ENCODE data around the gene CYP24A1. TPM values are rescaled to one million over a fixed set of nuclear protein-coding genes. Genes with fewer than 3 reads are reported as not detected.

CYP24A1 gene
- not detected for total RNA-seq

DNA sequence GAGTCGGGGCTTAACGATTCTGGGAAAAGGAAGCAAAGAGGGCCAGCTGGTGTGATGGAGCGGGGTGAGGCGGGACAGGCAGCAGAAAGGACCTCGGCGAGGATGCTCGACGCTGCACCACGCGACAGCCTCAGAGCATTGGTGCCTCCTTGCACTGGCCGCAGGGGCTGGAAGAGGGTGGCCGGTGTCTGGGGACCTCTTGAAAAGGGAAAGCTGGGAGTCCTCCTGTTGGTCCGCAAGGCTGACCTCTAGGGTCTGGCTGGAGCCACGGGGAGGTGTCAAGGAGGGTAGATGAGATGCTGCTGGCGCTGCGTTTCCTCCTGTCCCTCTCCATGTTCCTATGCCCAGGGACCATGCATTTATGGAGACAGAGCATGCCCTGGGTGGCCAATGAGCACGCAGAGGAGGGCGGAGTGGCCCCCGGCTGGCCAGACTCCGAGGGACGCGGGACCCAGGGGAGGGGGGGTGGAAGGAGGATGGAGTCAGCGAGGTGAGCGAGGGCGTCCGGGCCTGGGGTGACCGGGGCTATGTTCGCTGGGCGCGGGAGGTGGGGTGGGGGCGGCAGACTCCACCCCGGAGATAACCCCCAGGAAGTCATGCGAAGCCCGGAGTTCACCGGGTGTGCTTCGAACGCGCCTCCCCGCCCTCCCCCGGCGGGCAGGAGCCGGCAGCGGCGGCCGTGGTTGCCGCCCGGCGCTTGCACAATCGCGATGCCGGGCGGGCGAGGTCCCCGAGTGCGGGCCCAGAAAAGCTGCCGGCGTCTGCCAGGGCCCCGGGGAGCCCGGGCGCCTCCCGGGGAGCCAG is at the start of gene CYP24A1:
Gene CYP24A1 (minus strand): TSS at position 334 of the 804 bp plus-strand sequence. CDS start 407 bp downstream, outside the sequence.
- H3K4me1 ChIP-seq: peaks cover 18% of the 10 kb centered on the region
- ATAC-seq (no peak), DNase-seq (no peak)
- intact Hi-C loops (cut with DNase I): no loop called here
- H3K4me3 ChIP-seq: no peak within 1 kb of the TSS
- H3K27me3 ChIP-seq: peaks cover 0 to 31% of the 10 kb centered on the region in 2 donors
- no peaks in the 10 kb centered on the region for H3K9me3 ChIP-seq
- H3K36me3 ChIP-seq (replicated peaks in 1 of 2; ENCODE audit: insufficient read depth in 1 of 2, low read depth in 2 of 2): no peaks in the 10 kb centered on the region
- TF ChIP-seq, protein P1, sequence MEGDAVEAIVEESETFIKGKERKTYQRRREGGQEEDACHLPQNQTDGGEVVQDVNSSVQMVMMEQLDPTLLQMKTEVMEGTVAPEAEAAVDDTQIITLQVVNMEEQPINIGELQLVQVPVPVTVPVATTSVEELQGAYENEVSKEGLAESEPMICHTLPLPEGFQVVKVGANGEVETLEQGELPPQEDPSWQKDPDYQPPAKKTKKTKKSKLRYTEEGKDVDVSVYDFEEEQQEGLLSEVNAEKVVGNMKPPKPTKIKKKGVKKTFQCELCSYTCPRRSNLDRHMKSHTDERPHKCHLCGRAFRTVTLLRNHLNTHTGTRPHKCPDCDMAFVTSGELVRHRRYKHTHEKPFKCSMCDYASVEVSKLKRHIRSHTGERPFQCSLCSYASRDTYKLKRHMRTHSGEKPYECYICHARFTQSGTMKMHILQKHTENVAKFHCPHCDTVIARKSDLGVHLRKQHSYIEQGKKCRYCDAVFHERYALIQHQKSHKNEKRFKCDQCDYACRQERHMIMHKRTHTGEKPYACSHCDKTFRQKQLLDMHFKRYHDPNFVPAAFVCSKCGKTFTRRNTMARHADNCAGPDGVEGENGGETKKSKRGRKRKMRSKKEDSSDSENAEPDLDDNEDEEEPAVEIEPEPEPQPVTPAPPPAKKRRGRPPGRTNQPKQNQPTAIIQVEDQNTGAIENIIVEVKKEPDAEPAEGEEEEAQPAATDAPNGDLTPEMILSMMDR (IDR thresholded peaks at IDR 0.05): no peak
- no peak for TF ChIP-seq POLR2A (IDR thresholded peaks at IDR 0.05)
- no peak within 1 kb of the TSS for H3K27ac ChIP-seq
- WGBS, 2 donors: 1 to 2% methylated on average over 46 to 51 of the region's 61 CpGs

DNA sequence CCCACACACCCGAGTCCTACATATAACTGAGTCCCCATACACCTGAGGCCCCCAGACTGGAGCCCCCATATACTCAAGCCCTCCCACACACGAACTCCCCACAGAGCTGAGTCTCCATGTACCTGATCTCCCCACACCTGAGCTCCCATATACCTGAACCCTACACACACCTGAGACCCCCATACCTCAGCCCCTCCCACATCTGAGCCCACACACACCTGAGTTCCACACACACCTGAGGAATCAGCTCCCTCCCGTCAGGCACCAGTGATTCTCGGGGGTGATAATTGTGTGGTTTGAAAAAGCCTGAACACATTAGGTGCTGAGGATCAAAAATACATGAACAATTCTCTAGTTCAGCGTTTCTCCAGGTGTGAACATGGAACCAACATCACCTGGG is 49.5 kb upstream of the CYP24A1 start:
- H3K9me3 ChIP-seq: no peaks in the 10 kb centered on the region
- H3K4me1 ChIP-seq: peaks cover 25% of the 10 kb centered on the region
- no peak for ATAC-seq
- no peaks in the 10 kb centered on the region for H3K27me3 ChIP-seq
- WGBS, 2 donors: 68% methylated on average over 5 of the region's 5 CpGs
- no peak overlapping the region for H3K4me3 ChIP-seq
- TF ChIP-seq, protein P1 (IDR thresholded peaks at IDR 0.05): no peak
- no peak for TF ChIP-seq POLR2A (IDR thresholded peaks at IDR 0.05)
- no peak for DNase-seq
- intact Hi-C loops (cut with DNase I): no loop called here
- no peaks in the 10 kb centered on the region for H3K36me3 ChIP-seq (replicated peaks in 1 of 2; ENCODE audit: insufficient read depth in 1 of 2, low read depth in 2 of 2)
- no peak overlapping the region for H3K27ac ChIP-seq

DNA sequence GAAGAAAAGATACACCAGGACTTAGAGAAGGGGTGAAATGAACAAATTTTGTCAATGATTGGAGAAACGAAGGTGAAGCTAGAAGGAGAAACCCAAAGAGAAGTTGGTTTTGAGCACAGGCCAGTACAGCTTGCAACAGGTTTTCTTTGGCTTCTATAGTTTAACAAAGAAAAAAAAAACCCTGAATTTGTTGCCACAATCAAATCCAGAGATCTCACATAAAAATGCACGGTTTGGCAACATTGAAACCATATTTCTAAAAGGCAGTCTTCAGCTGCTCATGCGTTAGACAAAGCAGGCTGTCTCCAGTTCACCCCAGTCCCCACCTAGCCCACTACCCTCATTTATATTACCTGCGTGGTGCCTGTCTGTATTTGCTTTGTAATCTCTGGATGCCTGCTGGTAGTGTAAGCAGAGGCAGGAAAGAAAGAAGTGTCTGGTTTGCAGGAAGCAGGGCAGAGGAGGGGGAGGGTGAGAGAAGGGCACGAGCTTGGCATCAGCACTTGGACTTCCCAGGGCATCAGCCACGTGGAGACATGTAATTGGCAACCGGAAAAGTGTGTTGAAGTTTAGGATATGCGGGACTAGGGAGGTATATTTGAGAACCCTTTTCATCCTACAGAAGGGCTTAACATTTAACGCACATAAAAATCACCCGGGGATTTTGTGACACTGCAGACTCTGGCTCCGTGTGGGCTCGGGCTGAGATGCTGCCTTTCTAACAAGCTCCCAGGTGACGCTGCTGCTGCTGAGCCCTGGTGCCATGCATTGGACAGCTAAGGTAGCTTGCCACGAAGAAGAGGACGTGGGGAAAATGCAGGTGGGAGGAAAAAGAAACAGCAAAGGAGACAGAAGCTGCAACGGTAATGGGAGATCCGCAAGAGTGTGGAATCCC is 48.5 kb upstream of the CYP24A1 start:
- no peak for TF ChIP-seq POLR2A (IDR thresholded peaks at IDR 0.05)
- TF ChIP-seq, protein P1 (IDR thresholded peaks at IDR 0.05): no peak
- H3K4me1 ChIP-seq: peaks cover 25% of the 10 kb centered on the region
- peak overlapping the region in 2 of 4 donors; percentile 13 to 56 for H3K27ac ChIP-seq
- WGBS, 2 donors: 49 to 50% methylated on average over 17 of the region's 17 CpGs
- H3K4me3 ChIP-seq: no peak overlapping the region
- no peaks in the 10 kb centered on the region for H3K27me3 ChIP-seq
- DNase-seq (peak in 3 of 4 donors; percentile 22 to 42 (median 34)), ATAC-seq (peak; percentile 50)
- intact Hi-C loops (cut with DNase I): no loop called here
- H3K36me3 ChIP-seq (replicated peaks in 1 of 2; ENCODE audit: insufficient read depth in 1 of 2, low read depth in 2 of 2): no peaks in the 10 kb centered on the region
- no peaks in the 10 kb centered on the region for H3K9me3 ChIP-seq

DNA sequence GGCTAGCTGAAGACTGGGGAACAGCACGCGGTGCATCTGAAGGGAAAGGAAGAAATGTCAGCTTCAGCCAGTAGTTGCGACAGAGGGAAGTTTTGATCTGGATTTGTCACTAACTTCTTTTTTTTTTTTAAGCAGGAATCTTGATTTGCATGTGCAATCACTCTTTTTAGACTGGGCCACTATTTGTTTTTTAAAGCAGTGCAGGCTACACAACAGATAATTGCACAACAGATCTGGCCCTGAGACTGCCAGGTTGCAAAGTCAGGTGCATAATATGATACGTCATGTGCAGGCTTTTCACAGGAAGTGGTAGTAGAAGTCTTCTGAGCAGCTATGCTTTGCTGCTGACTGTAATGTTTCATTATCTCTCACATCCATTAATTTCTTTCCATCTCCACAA is 47.6 kb upstream of the CYP24A1 start:
- DNase-seq (peak in 3 of 4 donors; percentile 38 to 63 (median 48)), ATAC-seq (peak; percentile 84)
- H3K27me3 ChIP-seq: no peaks in the 10 kb centered on the region
- TF ChIP-seq POLR2A (IDR thresholded peaks at IDR 0.05): no peak
- TF ChIP-seq, protein P1 (IDR thresholded peaks at IDR 0.05): no peak
- H3K4me1 ChIP-seq: peaks cover 25% of the 10 kb centered on the region
- intact Hi-C loops (cut with DNase I): no loop called here
- H3K4me3 ChIP-seq: no peak overlapping the region
- no peaks in the 10 kb centered on the region for H3K36me3 ChIP-seq (replicated peaks in 1 of 2; ENCODE audit: insufficient read depth in 1 of 2, low read depth in 2 of 2)
- no peaks in the 10 kb centered on the region for H3K9me3 ChIP-seq
- peak overlapping the region in 2 of 4 donors; percentile 34 to 56 for H3K27ac ChIP-seq
- 41 to 44% methylated on average over 4 of the region's 4 CpGs for WGBS, 2 donors
